Hepatocyte (in vitro differentiated cells): ENCODE data around the gene MYO3B. TPM values are rescaled to one million over a fixed set of nuclear protein-coding genes. Genes with fewer than 3 reads are reported as not detected.

Experiments
- DNase-seq: peaks from one replicate; pipeline ENCODE4 v3.0.0-alpha.2; 2016; ENCODE audit warnings: low spot score
- H2AFZ ChIP-seq: fragments of 200-600 bp; sonication (generic); 2 replicates; pipeline ENCODE4 v1.6.0; 2016; ENCODE audit warnings: antibody characterized with exemption, mild to moderate bottlenecking
- H3K27ac ChIP-seq: fragments of 200-600 bp; sonication (generic); 2 replicates; pipeline ENCODE4 v1.5.1; 2016; ENCODE audit warnings: mild to moderate bottlenecking
- H3K27me3 ChIP-seq: fragments of 200-600 bp; sonication (generic); 2 replicates; pipeline ENCODE4 v1.6.1; 2016
- H3K36me3 ChIP-seq: fragments of 200-600 bp; sonication (generic); replicated peaks from 2 replicates; pipeline ENCODE4 v1.5.1; 2016; ENCODE audit warnings: low read depth; ENCODE audit not compliant: insufficient read depth
- H3K4me1 ChIP-seq: fragments of 200-600 bp; sonication (generic); 2 replicates; pipeline ENCODE4 v1.5.1; 2016; ENCODE audit warnings: mild to moderate bottlenecking, moderate library complexity; ENCODE audit not compliant: insufficient read depth
- H3K4me2 ChIP-seq: fragments of 200-600 bp; sonication (generic); 2 replicates; pipeline ENCODE4 v1.6.0; 2016
- H3K4me3 ChIP-seq: fragments of 200-600 bp; sonication (generic); 2 replicates; pipeline ENCODE4 v1.5.1; 2016; ENCODE audit warnings: mild to moderate bottlenecking
- H3K79me2 ChIP-seq: fragments of 200-600 bp; sonication (generic); 2 replicates; pipeline ENCODE4 v1.6.0; 2017; ENCODE audit warnings: mild to moderate bottlenecking
- H3K9me2 ChIP-seq: fragments of 200-600 bp; sonication (generic); replicated peaks from 2 replicates; pipeline ENCODE4 v1.6.0; 2017; ENCODE audit warnings: mild to moderate bottlenecking; ENCODE audit not compliant: insufficient read depth
- H3K9me3 ChIP-seq: fragments of 200-600 bp; sonication (generic); 2 replicates; pipeline ENCODE4 v1.5.1; 2016; ENCODE audit warnings: low read depth, mild to moderate bottlenecking
- H4K20me1 ChIP-seq: fragments of 200-600 bp; sonication (generic); 2 replicates; pipeline ENCODE4 v1.6.0; 2016; ENCODE audit warnings: mild to moderate bottlenecking; ENCODE audit not compliant: insufficient read depth, poor library complexity, severe bottlenecking
- EZH2 ChIP-seq: fragments of 200-600 bp; sonication (generic); IDR thresholded peaks from 2 replicates; pipeline ENCODE4 v1.6.1; 2016; ENCODE audit warnings: antibody characterized with exemption, mild to moderate bottlenecking, borderline replicate concordance
- EZH2phosphoT487 ChIP-seq: fragments of 200-600 bp; sonication (generic); IDR thresholded peaks from one replicate; pipeline ENCODE4 v1.6.1; 2018; ENCODE audit warnings: antibody characterized with exemption, mild to moderate bottlenecking, low read depth, moderate library complexity; ENCODE audit not compliant: unreplicated experiment, severe bottlenecking
- WGBS: methylation state at CpG from one replicate; pipeline ENCODE4 v1.1.6; 2016; ENCODE audit warnings: low lambda C conversion rate; ENCODE audit errors: missing lambda C conversion rate; 5-methylcytosine and 5-hydroxymethylcytosine counted together
- polyA plus RNA-seq: library from polyadenylated mRNA; unstranded; fragments of >200 nt; fragmentation: Nextera tagmentation; extraction: Ambion mirVana; gene quantifications from 2 replicates; pipeline ENCODE4 v1.2.1, GENCODE V29; 2016
- total RNA-seq: library from RNA; depleted of rRNA; stranded (reverse); fragments of >200 nt; gene quantifications from 2 replicates; pipeline ENCODE4 v1.2.3, GENCODE V29; 2014
- TF ChIP-seq, protein P1 (sequence below): fragments of 200-600 bp; sonication (generic); IDR thresholded peaks from 2 replicates; pipeline ENCODE4 v1.5.1; 2016; ENCODE audit warnings: antibody characterized with exemption, mild to moderate bottlenecking; ENCODE audit not compliant: poor library complexity

The MYO3B gene
- total and polyA plus RNA-seq, 2 experiments from 2014 or later = 0.63 to 1.1 TPM

DNA sequence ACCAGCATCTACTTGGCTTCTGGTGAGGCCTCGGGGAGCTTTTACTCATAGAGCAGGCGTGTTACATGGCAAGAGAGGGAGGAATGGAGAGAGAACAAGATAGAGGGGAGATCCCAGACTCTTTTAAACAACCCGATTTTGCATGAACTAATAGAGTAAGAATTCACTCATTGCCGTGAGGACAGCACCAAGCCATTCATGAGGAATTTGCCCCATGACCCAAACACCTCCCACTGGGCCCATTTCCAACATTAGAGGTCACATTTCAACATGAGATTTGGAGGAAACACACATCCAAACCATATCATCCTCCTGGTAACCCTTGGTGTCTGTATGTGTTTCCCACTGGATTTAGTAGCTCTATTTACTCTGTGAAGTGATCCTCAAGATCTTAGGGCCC lies 287.3 kb downstream of the MYO3B start:
- Histone ChIP-seq H4K20me1 (no peaks in the 10 kb centered on the region), H3K4me2 (no peak overlapping the region), H3K27ac (no peak overlapping the region), H2AFZ (no peak overlapping the region), H3K9me3 (no peaks in the 10 kb centered on the region), H3K4me3 (no peak overlapping the region), H3K36me3 (no peaks in the 10 kb centered on the region), H3K4me1 (no peaks in the 10 kb centered on the region), H3K79me2 (no peaks in the 10 kb centered on the region), H3K9me2 (no peaks in the 10 kb centered on the region), H3K27me3 (no peaks in the 10 kb centered on the region)
- no peak for TF ChIP-seq EZH2
- TF ChIP-seq, protein P1, sequence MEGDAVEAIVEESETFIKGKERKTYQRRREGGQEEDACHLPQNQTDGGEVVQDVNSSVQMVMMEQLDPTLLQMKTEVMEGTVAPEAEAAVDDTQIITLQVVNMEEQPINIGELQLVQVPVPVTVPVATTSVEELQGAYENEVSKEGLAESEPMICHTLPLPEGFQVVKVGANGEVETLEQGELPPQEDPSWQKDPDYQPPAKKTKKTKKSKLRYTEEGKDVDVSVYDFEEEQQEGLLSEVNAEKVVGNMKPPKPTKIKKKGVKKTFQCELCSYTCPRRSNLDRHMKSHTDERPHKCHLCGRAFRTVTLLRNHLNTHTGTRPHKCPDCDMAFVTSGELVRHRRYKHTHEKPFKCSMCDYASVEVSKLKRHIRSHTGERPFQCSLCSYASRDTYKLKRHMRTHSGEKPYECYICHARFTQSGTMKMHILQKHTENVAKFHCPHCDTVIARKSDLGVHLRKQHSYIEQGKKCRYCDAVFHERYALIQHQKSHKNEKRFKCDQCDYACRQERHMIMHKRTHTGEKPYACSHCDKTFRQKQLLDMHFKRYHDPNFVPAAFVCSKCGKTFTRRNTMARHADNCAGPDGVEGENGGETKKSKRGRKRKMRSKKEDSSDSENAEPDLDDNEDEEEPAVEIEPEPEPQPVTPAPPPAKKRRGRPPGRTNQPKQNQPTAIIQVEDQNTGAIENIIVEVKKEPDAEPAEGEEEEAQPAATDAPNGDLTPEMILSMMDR = no peak
- TF ChIP-seq EZH2phosphoT487 = no peak
- DNase-seq = no peak
- WGBS = 88% methylated on average over 4 of the region's 4 CpGs

DNA sequence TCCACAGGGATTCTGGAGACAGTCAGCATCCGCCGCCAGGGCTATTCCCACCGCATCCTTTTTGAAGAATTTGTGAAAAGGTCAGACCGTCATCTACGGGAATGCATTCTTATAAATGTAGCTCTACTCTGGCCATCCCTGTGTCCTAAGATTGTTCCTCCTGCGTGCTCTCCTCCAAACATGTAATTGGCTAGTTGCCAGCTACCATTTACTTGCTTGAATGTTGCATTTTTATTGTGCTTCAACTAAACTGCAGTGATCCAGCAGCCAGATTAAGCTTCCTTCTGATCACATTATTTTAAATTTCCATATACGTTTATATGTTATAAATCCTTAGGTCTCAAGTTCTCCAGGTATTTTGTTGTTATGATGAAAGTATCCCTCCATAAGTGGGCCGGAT lies 288.7 kb downstream of the MYO3B start:
- Histone ChIP-seq H3K36me3 (no peaks in the 10 kb centered on the region), H2AFZ (no peak overlapping the region), H3K27ac (no peak overlapping the region), H3K4me2 (no peak overlapping the region), H3K4me3 (no peak overlapping the region), H3K27me3 (no peaks in the 10 kb centered on the region), H4K20me1 (no peaks in the 10 kb centered on the region), H3K79me2 (no peaks in the 10 kb centered on the region), H3K9me2 (no peaks in the 10 kb centered on the region), H3K4me1 (no peaks in the 10 kb centered on the region), H3K9me3 (no peaks in the 10 kb centered on the region)
- no peak for DNase-seq
- no peak for TF ChIP-seq EZH2
- TF ChIP-seq EZH2phosphoT487 = no peak
- TF ChIP-seq, protein P1 = no peak
- WGBS = 85% methylated on average over 8 of the region's 8 CpGs

DNA sequence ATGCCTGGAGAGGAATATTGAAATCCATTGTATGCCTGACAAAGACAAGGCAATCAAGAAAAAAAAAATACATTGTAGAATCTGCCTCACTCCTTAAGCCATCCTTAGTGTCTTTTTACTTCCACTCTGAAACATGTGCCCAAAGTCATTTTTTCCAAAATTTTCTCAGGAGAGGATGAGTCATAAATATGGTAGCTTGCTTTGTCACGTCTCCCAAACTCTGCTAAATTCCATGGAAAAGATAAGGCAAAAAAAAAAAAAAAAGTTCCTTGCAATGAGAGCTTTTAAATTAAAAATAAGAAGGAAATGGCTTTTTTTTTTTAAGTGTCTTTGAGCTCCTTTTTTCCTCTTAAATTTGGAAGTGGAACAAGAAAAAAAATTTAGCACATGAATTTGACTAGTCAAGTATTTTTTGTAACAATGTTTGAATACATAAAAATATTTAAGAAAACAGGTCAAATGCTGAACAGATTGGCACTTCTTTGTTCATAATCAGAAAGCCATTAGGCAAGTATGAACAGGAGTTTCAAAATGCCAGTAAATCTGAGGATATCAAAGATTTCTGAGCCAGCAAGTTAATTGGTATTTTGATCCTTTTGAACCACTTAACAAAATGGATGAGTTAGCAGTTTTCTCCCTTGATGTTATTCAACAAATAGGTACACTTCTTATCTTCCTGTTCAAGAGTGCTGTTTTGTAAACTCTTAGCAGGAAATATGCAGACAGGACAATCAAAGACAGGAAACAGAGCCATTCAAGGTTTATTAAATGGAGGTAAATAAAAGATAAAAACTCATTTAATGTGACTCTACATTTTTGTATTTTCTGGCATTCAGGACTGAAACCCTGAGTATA lies 289.8 kb downstream of the MYO3B start:
- H3K36me3 ChIP-seq = no peaks in the 10 kb centered on the region
- H3K4me2 ChIP-seq = no peak overlapping the region
- no peaks in the 10 kb centered on the region for H3K9me2 ChIP-seq
- no peak overlapping the region for H3K4me3 ChIP-seq
- H3K9me3 ChIP-seq = no peaks in the 10 kb centered on the region
- no peaks in the 10 kb centered on the region for H3K27me3 ChIP-seq
- H3K27ac ChIP-seq = no peak overlapping the region
- H3K4me1 ChIP-seq = no peaks in the 10 kb centered on the region
- no peaks in the 10 kb centered on the region for H3K79me2 ChIP-seq
- no peak overlapping the region for H2AFZ ChIP-seq
- WGBS = 64% methylated on average over 1 of the region's 1 CpG
- no peak for DNase-seq
- no peaks in the 10 kb centered on the region for H4K20me1 ChIP-seq
- TF ChIP-seq EZH2phosphoT487 (no peak), EZH2 (no peak)
- TF ChIP-seq, protein P1 = no peak
